ENCODE data around the gene PAX7.

GRCh38 chr1:18599086-18599485 is 31.6 kb upstream of the PAX7 start:
- TF ChIP-seq CTCF (IDR thresholded peaks at IDR 0.05), result no peak
- TF ChIP-seq POLR2A (IDR thresholded peaks at IDR 0.05), result no peak
